Putamen (tissue), 1 donor: ENCODE results near the gene GOLGA6C.
"Not testable (repeated sequence)": the region's sequence is repeated elsewhere in the genome, so short reads cannot be mapped to it uniquely, and the experiment has no call there.

ENCODE experiments used
- DNase-seq: peaks from one replicate; pipeline ENCODE4 v3.0.0-alpha.2; 2016; ENCODE audit warnings: low spot score

GOLGA6C gene

GRCh38 chr15:75319231-75319897, 61.2 kb downstream of the GOLGA6C start:
- not testable (repeated sequence) for DNase-seq
